SK-N-SH (cell line): ENCODE data around the gene F11R. TPM values are rescaled to one million over a fixed set of nuclear protein-coding genes. Genes with fewer than 3 reads are reported as not detected.

Experiments used
- CTCF ChIA-PET: fragments of 300-600, 350-600 bp; formaldehyde crosslinking; extraction: SDS; loops from one replicate; lab custom pipeline; 2021; lab: Yijun Ruan, JAX
- POLR2A ChIA-PET: fragments of 350-600 bp; sonication (Branson Sonifier 250); formaldehyde crosslinking; extraction: SDS; loops from one replicate; lab custom pipeline; 2020; ENCODE audit warnings: antibody characterized with exemption, inconsistent platforms; lab: Yijun Ruan, JAX
- DNase-seq: peaks from one replicate; pipeline ENCODE4 v3.0.0; 2012
- H2AFZ ChIP-seq: fragments of 200-600 bp; sonication (generic); 2 replicates; pipeline ENCODE4 v1.8.1; 2016; ENCODE audit warnings: antibody characterized with exemption, mild to moderate bottlenecking, low read depth
- H3F3A ChIP-seq: fragments of 200-600 bp; sonication (generic); replicated peaks from 2 replicates; pipeline ENCODE3; 2016; ENCODE audit warnings: antibody characterized with exemption, mild to moderate bottlenecking; ENCODE audit not compliant: insufficient read depth
- H3K27ac ChIP-seq, 2 experiments: fragments of 200-500 bp in 1 of 2; fragments of 200-600 bp in 1 of 2; sonication (Bioruptor generic) in 1 of 2; sonication (generic), shearing (Covaris generic) in 1 of 2; 2 replicates each; pipeline versions ENCODE4 v1.5.1 to v1.6.1; 2014 to 2016; ENCODE audit warnings: low read depth in 2 of 2, inconsistent platforms in 1 of 2, low read length in 1 of 2, mild to moderate bottlenecking in 1 of 2, mixed read lengths in 1 of 2
- H3K27me3 ChIP-seq: fragments of 200-600 bp; sonication (generic), shearing (Covaris generic); 2 replicates; pipeline ENCODE4 v1.6.1; 2016; ENCODE audit warnings: mixed run types; ENCODE audit not compliant: insufficient read depth
- H3K36me3 ChIP-seq, 2 experiments: fragments of 200-500 bp in 1 of 2; fragments of 200-600 bp in 1 of 2; sonication (Bioruptor generic) in 1 of 2; sonication (generic) in 1 of 2; replicated peaks in 1 of 2; 2 replicates each; pipeline versions ENCODE3 to v1.5.1; 2014 to 2016; ENCODE audit warnings: low read length in 1 of 2, mild to moderate bottlenecking in 1 of 2; ENCODE audit not compliant: insufficient read depth in 2 of 2, control insufficient read depth in 1 of 2
- H3K4me1 ChIP-seq, 2 experiments: fragments of 200-500 bp in 1 of 2; fragments of 200-600 bp in 1 of 2; sonication (Bioruptor generic) in 1 of 2; sonication (generic), shearing (Covaris generic) in 1 of 2; 2 replicates each; pipeline versions ENCODE4 v1.5.1 to v1.6.1; 2014 to 2016; ENCODE audit warnings: low read depth in 1 of 2, low read length in 1 of 2, mixed run types in 1 of 2; ENCODE audit not compliant: insufficient read depth in 2 of 2, control insufficient read depth in 1 of 2
- H3K4me2 ChIP-seq: fragments of 200-600 bp; sonication (generic), shearing (Covaris generic); 2 replicates; pipeline ENCODE4 v1.6.1; 2017; ENCODE audit warnings: mixed run types
- H3K4me3 ChIP-seq, 2 experiments: fragments of 200-500 bp in 1 of 2; fragments of 200-600 bp in 1 of 2; sonication (Bioruptor generic) in 1 of 2; sonication (generic), shearing (Covaris generic) in 1 of 2; 2 replicates each; pipeline versions ENCODE4 v1.5.1 to v1.8.1; 2014 to 2016; ENCODE audit warnings: low read depth in 2 of 2, inconsistent platforms in 1 of 2, low read length in 1 of 2, mild to moderate bottlenecking in 1 of 2, mixed read lengths in 1 of 2, moderate library complexity in 1 of 2
- H3K79me2 ChIP-seq: fragments of 200-600 bp; sonication (generic); 2 replicates; pipeline ENCODE4 v1.8.1; 2017; ENCODE audit warnings: mild to moderate bottlenecking; ENCODE audit not compliant: insufficient read depth
- H3K9ac ChIP-seq: fragments of 200-600 bp; sonication (generic); 2 replicates; pipeline ENCODE4 v1.6.1; 2017; ENCODE audit warnings: mixed run types
- H3K9me2 ChIP-seq: fragments of 200-600 bp; sonication (generic); 2 replicates; pipeline ENCODE4 v1.6.1; 2017; ENCODE audit warnings: mixed run types
- H3K9me3 ChIP-seq: fragments of 200-600 bp; sonication (generic); 2 replicates; pipeline ENCODE4 v1.6.1; 2017; ENCODE audit warnings: mixed run types, mild to moderate bottlenecking, moderate library complexity
- H4K20me1 ChIP-seq: fragments of 200-600 bp; sonication (generic); 2 replicates; pipeline ENCODE4 v1.6.1; 2017; ENCODE audit warnings: mild to moderate bottlenecking, mixed run types; ENCODE audit not compliant: insufficient read depth
- CHD2 ChIP-seq: fragments of 150-350 bp; IDR thresholded peaks from 2 replicates; pipeline ENCODE4 v1.6.1; 2018; ENCODE audit warnings: low read length; ENCODE audit not compliant: partially characterized antibody
- CTCF ChIP-seq: fragments of 200-600 bp; sonication (generic); IDR thresholded peaks from 2 replicates; pipeline ENCODE4 v1.6.1; 2017; ENCODE audit warnings: antibody characterized with exemption, mild to moderate bottlenecking, moderate library complexity
- EP300 ChIP-seq, 2 experiments: IDR thresholded peaks; 2 replicates each; pipeline versions ENCODE4 v1.4.0 to v1.6.1; 2012; ENCODE audit warnings: borderline replicate concordance in 1 of 2, low read depth in 1 of 2, low read length in 1 of 2
- EZH2phosphoT487 ChIP-seq: fragments of 200-600 bp; sonication (generic); IDR thresholded peaks from 2 replicates; pipeline ENCODE4 v1.6.1; 2017; ENCODE audit warnings: low read depth, mixed run types, mild to moderate bottlenecking, antibody characterized with exemption, moderate library complexity, borderline replicate concordance
- GABPA ChIP-seq: IDR thresholded peaks from 2 replicates; pipeline ENCODE4 v1.4.0; 2012; ENCODE audit warnings: low read depth, mild to moderate bottlenecking
- GATA2 ChIP-seq: sonication (generic); formaldehyde crosslinking; IDR thresholded peaks from 2 replicates; pipeline ENCODE4 v1.5.0; 2020; ENCODE audit warnings: mild to moderate bottlenecking, missing genetic modification reagents
- MXI1 ChIP-seq: IDR thresholded peaks from 2 replicates; pipeline ENCODE4 v1.6.1; 2012; ENCODE audit warnings: mild to moderate bottlenecking, low read depth, low read length, improper control_type of control experiment
- NRF1 ChIP-seq: IDR thresholded peaks from 2 replicates; pipeline ENCODE4 v1.6.1; 2012; ENCODE audit warnings: low read depth, mild to moderate bottlenecking, low read length
- POLR2AphosphoS5 ChIP-seq: IDR thresholded peaks from 2 replicates; pipeline ENCODE4 v1.6.1; 2012; ENCODE audit warnings: low read depth, low read length
- RXRA ChIP-seq: IDR thresholded peaks from 2 replicates; pipeline ENCODE4 v1.4.0; 2012; ENCODE audit warnings: low read depth, mild to moderate bottlenecking, borderline replicate concordance
- SIN3A ChIP-seq: IDR thresholded peaks from 2 replicates; pipeline ENCODE4 v1.6.1; 2012; ENCODE audit warnings: low read depth, mild to moderate bottlenecking, low read length, moderate library complexity, borderline replicate concordance
- SMC3 ChIP-seq: IDR thresholded peaks from 2 replicates; pipeline ENCODE4 v1.6.1; 2012; ENCODE audit warnings: low read depth, low read length, improper control_type of control experiment
- TAF1 ChIP-seq: IDR thresholded peaks from 2 replicates; pipeline ENCODE4 v1.6.1; 2012; ENCODE audit warnings: low read depth, mild to moderate bottlenecking, low read length, moderate library complexity, borderline replicate concordance
- USF2 ChIP-seq: fragments of 150-350 bp; IDR thresholded peaks from 2 replicates; pipeline ENCODE4 v1.6.1; 2017; ENCODE audit warnings: antibody characterized with exemption, low read length, low read depth, borderline replicate concordance
- YY1 ChIP-seq: IDR thresholded peaks from 2 replicates; pipeline ENCODE4 v1.4.0; 2012; ENCODE audit warnings: low read depth, mild to moderate bottlenecking
- WGBS: methylation state at CpG from one replicate; pipeline ENCODE4 v1.1.6; 2017; ENCODE audit warnings: low lambda C conversion rate; 5-methylcytosine and 5-hydroxymethylcytosine counted together
- polyA plus RNA-seq, 3 experiments: library from polyadenylated mRNA; depleted of rRNA; stranded (reverse); fragments of >200 nt; gene quantifications; 2 replicates each; pipeline ENCODE4 v1.2.3, GENCODE V29; 2012
- TF ChIP-seq, protein P1 (sequence below): IDR thresholded peaks from 2 replicates; pipeline ENCODE4; 2012
- TF ChIP-seq, protein P2 (sequence below): IDR thresholded peaks from 2 replicates; pipeline ENCODE4 v1.4.0; 2012; ENCODE audit warnings: low read depth, borderline replicate concordance

Gene F11R
- polyA plus RNA-seq, 1 of the 3 experiments (the other 2 are of a cell fraction): 9.0 TPM

DNA sequence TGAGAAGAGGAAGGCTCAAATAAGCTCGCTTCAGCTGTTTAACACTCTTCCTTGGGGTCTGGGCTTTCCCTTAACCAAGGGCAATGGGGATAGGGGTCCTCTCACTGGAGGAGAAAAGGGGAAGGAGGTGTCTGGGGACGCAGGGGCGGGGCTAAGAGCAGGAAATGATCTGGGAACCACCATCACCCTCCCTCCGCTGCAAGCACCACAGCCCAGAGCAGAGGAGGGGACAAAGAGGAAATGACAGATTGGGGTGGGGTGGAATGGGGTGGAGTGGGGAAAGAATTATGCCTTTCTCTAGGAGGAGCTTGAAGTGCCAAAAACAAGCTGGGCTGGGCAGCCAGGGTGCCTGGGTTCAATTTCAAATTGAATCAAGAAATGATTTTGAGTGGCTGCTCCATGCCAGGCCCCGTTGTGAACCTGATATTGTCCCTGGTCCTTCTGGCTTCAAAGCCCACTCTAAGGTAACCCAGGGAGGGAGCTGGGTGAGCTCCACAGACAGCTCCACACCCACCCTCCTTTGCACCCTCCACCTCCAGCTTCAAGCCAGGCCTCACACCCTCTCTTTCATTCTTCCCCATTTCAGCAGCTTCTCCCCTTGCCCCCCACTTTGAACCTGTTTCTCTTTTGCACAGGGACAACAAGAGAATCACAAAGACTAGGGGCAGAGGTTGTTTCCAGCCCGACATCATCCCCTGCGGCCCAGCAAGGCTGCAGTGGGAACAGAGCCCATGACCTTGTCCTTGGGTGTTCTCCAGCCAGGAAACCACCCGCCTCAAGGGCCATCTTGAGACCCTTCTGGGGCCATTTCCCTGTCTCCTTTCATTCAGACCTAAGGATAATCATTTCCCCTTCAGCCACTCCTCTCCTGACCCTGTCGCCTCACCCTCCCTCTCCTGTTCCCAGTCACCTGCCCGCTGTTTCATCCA lies 47.6 kb upstream of the F11R start:
- WGBS: 70% methylated on average over 10 of the region's 10 CpGs
- no peak overlapping the region for H3K4me2 ChIP-seq
- no peak overlapping the region for H3K9ac ChIP-seq
- POLR2A ChIA-PET: no interaction called here
- H3K4me1 ChIP-seq: no peaks in the 10 kb centered on the region
- peak overlapping the region; percentile 46; the same call in 1 of the 2 replicates for H2AFZ ChIP-seq
- peaks cover 9% of the 10 kb centered on the region; the same call in 1 of the 2 replicates for H3K27me3 ChIP-seq
- H3K79me2 ChIP-seq: no peaks in the 10 kb centered on the region
- CTCF ChIA-PET: interaction anchor here (1.6 to 22.7 kb wide), 2 partner anchors 9 to 28 kb away, joined by 3 to 198 read pairs; partner anchors contain the start of gene KLHDC9
- H3K9me2 ChIP-seq: no peaks in the 10 kb centered on the region
- no peak overlapping the region for H3K27ac ChIP-seq
- DNase-seq: no peak
- H3K9me3 ChIP-seq: no peaks in the 10 kb centered on the region
- H4K20me1 ChIP-seq: no peaks in the 10 kb centered on the region
- H3F3A ChIP-seq: no peaks in the 10 kb centered on the region
- H3K36me3 ChIP-seq: no peaks in the 10 kb centered on the region
- TF ChIP-seq CTCF (no peak), EP300 (IDR thresholded peaks at IDR 0.05; ENCODE audit: borderline replicate concordance in 1 of 2, low read depth in 1 of 2, low read length in 1 of 2) (no peak), CHD2 (no peak), NRF1 (no peak), SIN3A (no peak), YY1 (no peak), USF2 (no peak), EZH2phosphoT487 (no peak), POLR2AphosphoS5 (no peak), TAF1 (no peak), GABPA (no peak), SMC3 (no peak), MXI1 (no peak), GATA2 (CRISPR knock-in tag) (no peak), RXRA (no peak)
- TF ChIP-seq, protein P1, sequence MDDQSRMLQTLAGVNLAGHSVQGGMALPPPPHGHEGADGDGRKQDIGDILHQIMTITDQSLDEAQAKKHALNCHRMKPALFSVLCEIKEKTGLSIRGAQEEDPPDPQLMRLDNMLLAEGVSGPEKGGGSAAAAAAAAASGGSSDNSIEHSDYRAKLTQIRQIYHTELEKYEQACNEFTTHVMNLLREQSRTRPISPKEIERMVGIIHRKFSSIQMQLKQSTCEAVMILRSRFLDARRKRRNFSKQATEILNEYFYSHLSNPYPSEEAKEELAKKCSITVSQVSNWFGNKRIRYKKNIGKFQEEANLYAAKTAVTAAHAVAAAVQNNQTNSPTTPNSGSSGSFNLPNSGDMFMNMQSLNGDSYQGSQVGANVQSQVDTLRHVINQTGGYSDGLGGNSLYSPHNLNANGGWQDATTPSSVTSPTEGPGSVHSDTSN: no peak
- TF ChIP-seq, protein P2, sequence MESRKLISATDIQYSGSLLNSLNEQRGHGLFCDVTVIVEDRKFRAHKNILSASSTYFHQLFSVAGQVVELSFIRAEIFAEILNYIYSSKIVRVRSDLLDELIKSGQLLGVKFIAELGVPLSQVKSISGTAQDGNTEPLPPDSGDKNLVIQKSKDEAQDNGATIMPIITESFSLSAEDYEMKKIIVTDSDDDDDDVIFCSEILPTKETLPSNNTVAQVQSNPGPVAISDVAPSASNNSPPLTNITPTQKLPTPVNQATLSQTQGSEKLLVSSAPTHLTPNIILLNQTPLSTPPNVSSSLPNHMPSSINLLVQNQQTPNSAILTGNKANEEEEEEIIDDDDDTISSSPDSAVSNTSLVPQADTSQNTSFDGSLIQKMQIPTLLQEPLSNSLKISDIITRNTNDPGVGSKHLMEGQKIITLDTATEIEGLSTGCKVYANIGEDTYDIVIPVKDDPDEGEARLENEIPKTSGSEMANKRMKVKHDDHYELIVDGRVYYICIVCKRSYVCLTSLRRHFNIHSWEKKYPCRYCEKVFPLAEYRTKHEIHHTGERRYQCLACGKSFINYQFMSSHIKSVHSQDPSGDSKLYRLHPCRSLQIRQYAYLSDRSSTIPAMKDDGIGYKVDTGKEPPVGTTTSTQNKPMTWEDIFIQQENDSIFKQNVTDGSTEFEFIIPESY: no peak
- no peak overlapping the region for H3K4me3 ChIP-seq
